Measurements from ENCODE around the gene DNAH6. TPM values are rescaled to one million over a fixed set of nuclear protein-coding genes. Genes with fewer than 3 reads are reported as not detected.

DNAH6 gene
- total RNA-seq, 1 donor from 2014 or later, result 1.1 TPM

- Histone ChIP-seq H3K27ac (no peak overlapping the region), H3K27me3 (no peaks in the 10 kb centered on the region), H3K9me3 (no peaks in the 10 kb centered on the region), H3K36me3 (no peaks in the 10 kb centered on the region), H3K4me3 (no peak overlapping the region), H3K4me1 (no peaks in the 10 kb centered on the region)
- ATAC-seq (no peak), DNase-seq (no peak)
- TF ChIP-seq CTCF (IDR thresholded peaks at IDR 0.05), result no peak
- intact Hi-C loops (cut with DNase I), result no loop called here
These were observed 124.1 kb downstream of the DNAH6 start for GRCh38 chr2:84640411-84640810.

GRCh38 chr2:84641021-84641420 lies 124.7 kb downstream of the DNAH6 start:
- Histone ChIP-seq H3K36me3 (no peaks in the 10 kb centered on the region), H3K27me3 (no peaks in the 10 kb centered on the region), H3K4me1 (no peaks in the 10 kb centered on the region), H3K27ac (no peak overlapping the region), H3K4me3 (no peak overlapping the region), H3K9me3 (no peaks in the 10 kb centered on the region)
- no peak for TF ChIP-seq CTCF (IDR thresholded peaks at IDR 0.05)
- ATAC-seq (no peak), DNase-seq (no peak)
- intact Hi-C loops (cut with DNase I), result no loop called here

GRCh38 chr2:84643991-84644390 lies 127.7 kb downstream of the DNAH6 start:
- Histone ChIP-seq H3K27me3 (no peaks in the 10 kb centered on the region), H3K4me3 (no peak overlapping the region), H3K36me3 (no peaks in the 10 kb centered on the region), H3K9me3 (no peaks in the 10 kb centered on the region), H3K4me1 (no peaks in the 10 kb centered on the region), H3K27ac (no peak overlapping the region)
- intact Hi-C loops (cut with DNase I), result no loop called here
- DNase-seq (no peak), ATAC-seq (no peak)
- TF ChIP-seq CTCF (IDR thresholded peaks at IDR 0.05), result no peak

GRCh38 chr2:84646514-84646913 lies 130.2 kb downstream of the DNAH6 start:
- Histone ChIP-seq H3K9me3 (no peaks in the 10 kb centered on the region), H3K4me3 (no peak overlapping the region), H3K36me3 (no peaks in the 10 kb centered on the region), H3K27ac (no peak overlapping the region), H3K4me1 (no peaks in the 10 kb centered on the region), H3K27me3 (no peaks in the 10 kb centered on the region)
- DNase-seq (no peak), ATAC-seq (no peak)
- TF ChIP-seq CTCF (IDR thresholded peaks at IDR 0.05), result no peak
- intact Hi-C loops (cut with DNase I), result no loop called here

- Histone ChIP-seq H3K9me3 (no peaks in the 10 kb centered on the region), H3K27me3 (no peaks in the 10 kb centered on the region), H3K27ac (no peak overlapping the region), H3K4me1 (no peaks in the 10 kb centered on the region), H3K4me3 (no peak overlapping the region), H3K36me3 (no peaks in the 10 kb centered on the region)
- no peak for DNase-seq
- TF ChIP-seq CTCF (IDR thresholded peaks at IDR 0.05), result no peak
- intact Hi-C loops (cut with DNase I), result no loop called here
- ATAC-seq, result no peak
These were observed 131.0 kb downstream of the DNAH6 start for GRCh38 chr2:84647267-84647666.

- Histone ChIP-seq H3K27ac (no peak overlapping the region), H3K4me3 (no peak overlapping the region), H3K36me3 (no peaks in the 10 kb centered on the region), H3K9me3 (no peaks in the 10 kb centered on the region), H3K27me3 (no peaks in the 10 kb centered on the region), H3K4me1 (no peaks in the 10 kb centered on the region)
- intact Hi-C loops (cut with DNase I), result no loop called here
- TF ChIP-seq CTCF (IDR thresholded peaks at IDR 0.05), result no peak
- ATAC-seq (no peak), DNase-seq (no peak)
These were observed 132.8 kb downstream of the DNAH6 start for GRCh38 chr2:84649058-84649457.
